H7 (cell line): ENCODE data around the gene METTL21C. TPM values are rescaled to one million over a fixed set of nuclear protein-coding genes. Genes with fewer than 3 reads are reported as not detected.

Experiments used
- total RNA-seq: library from RNA; depleted of rRNA; stranded (reverse); fragments of >200 nt; shearing (Covaris generic); gene quantifications from 2 replicates; pipeline ENCODE4 v1.2.3, GENCODE V29; 2014; rRNA removed

METTL21C gene
- total RNA-seq, 1 experiment from 2014 or later: not detected

Other genes with a start within 250 kb of the METTL21C start
- 44.4 and 65.7 TPM in 2 replicates for gene TPP2, start 98.1 kb downstream of the METTL21C start, total RNA-seq
- gene TEX30, start 78.7 kb upstream of the METTL21C start, total RNA-seq: 15.4 and 16.1 TPM in 2 replicates
- gene POGLUT2, start 103.9 kb upstream of the METTL21C start, total RNA-seq: 23.8 and 25.1 TPM in 2 replicates
- gene BIVM, start 104.1 kb upstream of the METTL21C start, total RNA-seq: 7.8 and 10.0 TPM in 2 replicates
- gene ERCC5, start 151.0 kb upstream of the METTL21C start, total RNA-seq: 24.4 and 26.8 TPM in 2 replicates